AML-193 (cell line): ENCODE measurements around the gene HAUS2.
A peak's percentile ranks its signal among the peaks of the same experiment; 100 is the strongest.
"Not testable (repeated sequence)": the region's sequence is repeated elsewhere in the genome, so short reads cannot be mapped to it uniquely, and the experiment has no call there.

Experiments used
- DNase-seq, 2 experiments: peaks; one replicate each; lab custom pipeline; 2025; lab: John Stamatoyannopoulos, UW

Gene HAUS2

GRCh38 chr15:42548249-42549031, at the start of gene HAUS2, which contains the start of gene LRRC57:
TSS of gene HAUS2 (plus strand) at chr15:42548838. CDS start at chr15:42548873, 35 bp downstream.
TSS of gene LRRC57 (minus strand) at chr15:42548793. CDS start at chr15:42548434, 359 bp downstream.
- peak; percentile 54 to 56 for DNase-seq

- no peak for DNase-seq
These were observed 48.6 kb upstream of the HAUS2 start for GRCh38 chr15:42499858-42500609.

- no peak for DNase-seq
These were observed 46.2 kb upstream of the HAUS2 start for GRCh38 chr15:42502477-42502876.

GRCh38 chr15:42503825-42504224, 44.8 kb upstream of the HAUS2 start:
- DNase-seq, result peak in 1 of 2 experiments; percentile 4

- DNase-seq, result no peak
These were observed 44.0 kb upstream of the HAUS2 start for GRCh38 chr15:42504631-42505030.

- DNase-seq, result no peak
These were observed 41.1 kb upstream of the HAUS2 start for GRCh38 chr15:42507514-42507913.

GRCh38 chr15:42508263-42508690, 40.4 kb upstream of the HAUS2 start:
- no peak for DNase-seq

- no peak for DNase-seq
These were observed 38.2 kb upstream of the HAUS2 start for GRCh38 chr15:42510258-42511006.

- DNase-seq, result peak; percentile 57 to 71
These were observed 37.6 kb upstream of the HAUS2 start for GRCh38 chr15:42511007-42511391.

- no peak for DNase-seq
These were observed 25.3 kb upstream of the HAUS2 start for GRCh38 chr15:42523331-42523730.

- no peak for DNase-seq
These were observed 19.7 kb upstream of the HAUS2 start for GRCh38 chr15:42528970-42529369.

GRCh38 chr15:42533246-42533645, 15.4 kb upstream of the HAUS2 start:
- no peak for DNase-seq

GRCh38 chr15:42544853-42545629, 3.6 kb upstream of the HAUS2 start:
- peak; percentile 83 to 87 for DNase-seq

- no peak for DNase-seq
These were observed 755 bp upstream of the HAUS2 start for GRCh38 chr15:42547918-42548248.

- peak; percentile 20 to 41 for DNase-seq
These were observed 424 bp downstream of the HAUS2 start for GRCh38 chr15:42549032-42549491.

- DNase-seq, result peak; percentile 24 to 44
These were observed 1.2 kb downstream of the HAUS2 start for GRCh38 chr15:42549741-42550392.

- no peak for DNase-seq
These were observed 4.9 kb downstream of the HAUS2 start for GRCh38 chr15:42553554-42553953.

- DNase-seq, result not testable (repeated sequence)
These were observed 8.0 kb downstream of the HAUS2 start for GRCh38 chr15:42556550-42557207.

- DNase-seq, result no peak
These were observed 10.1 kb downstream of the HAUS2 start for GRCh38 chr15:42558739-42559138.
